ENCODE measurements around the gene ZDHHC11B.

DNA sequence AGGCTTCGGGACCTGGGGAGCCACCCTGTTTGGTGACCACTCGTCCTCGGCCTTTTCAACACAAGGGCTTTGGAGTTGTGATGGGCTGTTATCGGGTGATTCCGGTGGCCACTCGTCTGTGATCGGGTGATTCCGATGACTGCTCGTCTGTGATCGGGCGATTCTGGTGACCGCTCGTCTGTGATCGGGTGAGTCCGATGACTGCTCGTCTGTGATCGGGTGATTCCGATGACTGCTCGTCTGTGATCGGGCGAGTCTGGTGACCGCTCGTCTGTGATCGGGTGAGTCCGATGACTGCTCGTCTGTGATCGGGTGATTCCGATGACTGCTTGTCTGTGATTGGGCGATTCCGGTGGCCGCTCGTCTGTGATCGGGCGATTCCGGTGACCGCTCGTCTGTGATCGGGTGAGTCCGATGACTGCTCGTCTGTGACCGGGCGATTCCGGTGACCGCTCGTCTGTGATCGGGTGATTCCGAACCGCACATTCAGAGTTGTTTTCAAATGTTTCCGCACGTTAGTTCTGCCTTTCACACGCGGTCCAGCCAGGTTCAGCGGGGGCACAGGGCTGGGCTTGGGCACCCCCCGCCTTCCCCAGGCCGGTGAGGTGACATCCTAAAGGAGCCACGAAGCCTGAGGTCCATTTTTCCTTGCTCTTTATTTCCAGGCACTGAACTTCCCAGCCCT, 121.6 kb downstream of the ZDHHC11B start:
- TF ChIP-seq CTCF (IDR thresholded peaks at IDR 0.05) (no peak), POLR2A (IDR thresholded peaks at IDR 0.05) (no peak)

Measured in right lobe of liver (tissue), 4 donors.